ENCODE results near the gene ARL4C.

ARL4C gene

GRCh38 chr2:234494361-234495250 lies 2.3 kb downstream of the ARL4C start:
- in situ Hi-C loops (cut with MboI; ENCODE audit: low sequenced_read_pairs): loop anchor here (5.0 kb wide), 2 partner anchors 207 to 357 kb away; no protein-coding TSS in a partner anchor
- peak; percentile 60 to 85 for DNase-seq (ENCODE audit: low spot score in 2 of 2)
- peak overlapping the region; percentile 61 for H3K4me3 ChIP-seq
- H3K4me1 ChIP-seq: peaks cover 9% of the 10 kb centered on the region
- H3K9me3 ChIP-seq: no peaks in the 10 kb centered on the region
- no peaks in the 10 kb centered on the region for H3K27me3 ChIP-seq (ENCODE audit: low read depth)
- H3K36me3 ChIP-seq (replicated peaks): peaks cover 6% of the 10 kb centered on the region; the same call in 1 of the 2 replicates

- Histone ChIP-seq H3K4me3 (peak overlapping the region; percentile 61), H3K9me3 (no peaks in the 10 kb centered on the region), H3K27me3 (ENCODE audit: low read depth) (no peaks in the 10 kb centered on the region), H3K36me3 (replicated peaks) (peaks cover 6% of the 10 kb centered on the region; the same call in 1 of the 2 replicates), H3K4me1 (peaks cover 9% of the 10 kb centered on the region)
- in situ Hi-C loops (cut with MboI; ENCODE audit: low sequenced_read_pairs): no loop called here
- DNase-seq (ENCODE audit: low spot score in 2 of 2): no peak
Measured at GRCh38 chr2:234493796-234494195, 3.1 kb downstream of the ARL4C start.

GRCh38 chr2:234492717-234493485 lies 4.0 kb downstream of the ARL4C start:
- peaks cover 6% of the 10 kb centered on the region; the same call in 1 of the 2 replicates for H3K36me3 ChIP-seq (replicated peaks)
- H3K9me3 ChIP-seq: no peaks in the 10 kb centered on the region
- in situ Hi-C loops (cut with MboI; ENCODE audit: low sequenced_read_pairs): no loop called here
- H3K4me3 ChIP-seq: peak overlapping the region; percentile 61
- peaks cover 9% of the 10 kb centered on the region for H3K4me1 ChIP-seq
- peak; percentile 25 to 46 for DNase-seq (ENCODE audit: low spot score in 2 of 2)
- no peaks in the 10 kb centered on the region for H3K27me3 ChIP-seq (ENCODE audit: low read depth)

- H3K4me3 ChIP-seq: no peak overlapping the region
- H3K27me3 ChIP-seq (ENCODE audit: low read depth): no peaks in the 10 kb centered on the region
- H3K9me3 ChIP-seq: no peaks in the 10 kb centered on the region; the same call in 1 of the 2 replicates
- peaks cover 6% of the 10 kb centered on the region; the same call in 1 of the 2 replicates for H3K36me3 ChIP-seq (replicated peaks)
- peaks cover 6% of the 10 kb centered on the region for H3K4me1 ChIP-seq
- in situ Hi-C loops (cut with MboI; ENCODE audit: low sequenced_read_pairs): no loop called here
- DNase-seq (ENCODE audit: low spot score in 2 of 2): no peak
Measured at GRCh38 chr2:234491897-234492296, 5.0 kb downstream of the ARL4C start.

- no peak for DNase-seq (ENCODE audit: low spot score in 2 of 2)
- Histone ChIP-seq H3K4me1 (peaks cover 6% of the 10 kb centered on the region), H3K4me3 (no peak overlapping the region), H3K36me3 (replicated peaks) (peaks cover 6% of the 10 kb centered on the region; the same call in 1 of the 2 replicates), H3K27me3 (ENCODE audit: low read depth) (no peaks in the 10 kb centered on the region), H3K9me3 (no peaks in the 10 kb centered on the region; the same call in 1 of the 2 replicates)
- in situ Hi-C loops (cut with MboI; ENCODE audit: low sequenced_read_pairs): no loop called here
Measured at GRCh38 chr2:234491281-234491680, 5.6 kb downstream of the ARL4C start.

- no peak overlapping the region for H3K4me3 ChIP-seq
- H3K27me3 ChIP-seq (ENCODE audit: low read depth): no peaks in the 10 kb centered on the region
- peaks cover 6% of the 10 kb centered on the region for H3K4me1 ChIP-seq
- H3K36me3 ChIP-seq (replicated peaks): peaks cover 6% of the 10 kb centered on the region; the same call in 1 of the 2 replicates
- no peak for DNase-seq (ENCODE audit: low spot score in 2 of 2)
- in situ Hi-C loops (cut with MboI; ENCODE audit: low sequenced_read_pairs): no loop called here
- H3K9me3 ChIP-seq: no peaks in the 10 kb centered on the region; the same call in 1 of the 2 replicates
Measured at GRCh38 chr2:234490271-234491091, 6.4 kb downstream of the ARL4C start.

- DNase-seq (ENCODE audit: low spot score in 2 of 2): no peak
- peaks cover 6% of the 10 kb centered on the region for H3K4me1 ChIP-seq
- H3K9me3 ChIP-seq: no peaks in the 10 kb centered on the region; the same call in 1 of the 2 replicates
- in situ Hi-C loops (cut with MboI; ENCODE audit: low sequenced_read_pairs): no loop called here
- no peak overlapping the region for H3K4me3 ChIP-seq
- no peaks in the 10 kb centered on the region for H3K27me3 ChIP-seq (ENCODE audit: low read depth)
- peaks cover 4% of the 10 kb centered on the region; the same call in 1 of the 2 replicates for H3K36me3 ChIP-seq (replicated peaks)
Measured at GRCh38 chr2:234488913-234489451, 7.9 kb downstream of the ARL4C start.

- in situ Hi-C loops (cut with MboI; ENCODE audit: low sequenced_read_pairs): no loop called here
- Histone ChIP-seq H3K4me1 (peaks cover 6% of the 10 kb centered on the region), H3K36me3 (replicated peaks) (peaks cover 3% of the 10 kb centered on the region; the same call in 1 of the 2 replicates), H3K9me3 (no peaks in the 10 kb centered on the region; the same call in 1 of the 2 replicates), H3K27me3 (ENCODE audit: low read depth) (no peaks in the 10 kb centered on the region), H3K4me3 (no peak overlapping the region)
- DNase-seq (ENCODE audit: low spot score in 2 of 2): no peak
Measured at GRCh38 chr2:234488486-234488885, 8.4 kb downstream of the ARL4C start.

- Histone ChIP-seq H3K9me3 (no peaks in the 10 kb centered on the region; the same call in 1 of the 2 replicates), H3K4me3 (no peak overlapping the region), H3K4me1 (no peaks in the 10 kb centered on the region), H3K27me3 (ENCODE audit: low read depth) (no peaks in the 10 kb centered on the region), H3K36me3 (replicated peaks) (no peaks in the 10 kb centered on the region)
- in situ Hi-C loops (cut with MboI; ENCODE audit: low sequenced_read_pairs): no loop called here
- DNase-seq (ENCODE audit: low spot score in 2 of 2): no peak
Measured at GRCh38 chr2:234487356-234487755, 9.5 kb downstream of the ARL4C start.

- Histone ChIP-seq H3K27me3 (ENCODE audit: low read depth) (no peaks in the 10 kb centered on the region), H3K9me3 (no peaks in the 10 kb centered on the region; the same call in 1 of the 2 replicates), H3K4me3 (no peak overlapping the region), H3K36me3 (replicated peaks) (no peaks in the 10 kb centered on the region), H3K4me1 (no peaks in the 10 kb centered on the region)
- peak in 1 of 2 experiments; percentile 25 for DNase-seq (ENCODE audit: low spot score in 2 of 2)
- in situ Hi-C loops (cut with MboI; ENCODE audit: low sequenced_read_pairs): no loop called here
Measured at GRCh38 chr2:234483568-234484251, 13.2 kb downstream of the ARL4C start.

- in situ Hi-C loops (cut with MboI; ENCODE audit: low sequenced_read_pairs): no loop called here
- Histone ChIP-seq H3K4me1 (no peaks in the 10 kb centered on the region), H3K36me3 (replicated peaks) (no peaks in the 10 kb centered on the region), H3K9me3 (no peaks in the 10 kb centered on the region), H3K27me3 (ENCODE audit: low read depth) (no peaks in the 10 kb centered on the region), H3K4me3 (no peak overlapping the region)
- no peak for DNase-seq (ENCODE audit: low spot score in 2 of 2)
Measured at GRCh38 chr2:234481301-234481700, 15.6 kb downstream of the ARL4C start.

GRCh38 chr2:234480337-234480736 lies 16.5 kb downstream of the ARL4C start:
- Histone ChIP-seq H3K4me3 (no peak overlapping the region), H3K36me3 (replicated peaks) (no peaks in the 10 kb centered on the region), H3K4me1 (no peaks in the 10 kb centered on the region), H3K27me3 (ENCODE audit: low read depth) (no peaks in the 10 kb centered on the region), H3K9me3 (no peaks in the 10 kb centered on the region)
- in situ Hi-C loops (cut with MboI; ENCODE audit: low sequenced_read_pairs): no loop called here
- no peak for DNase-seq (ENCODE audit: low spot score in 2 of 2)

All from HAP-1 (cell line).